ENCODE data around the gene RPL22.
"Not testable (repeated sequence)": the region's sequence is repeated elsewhere in the genome, so short reads cannot be mapped to it uniquely, and the experiment has no call there.

RPL22 gene

DNA sequence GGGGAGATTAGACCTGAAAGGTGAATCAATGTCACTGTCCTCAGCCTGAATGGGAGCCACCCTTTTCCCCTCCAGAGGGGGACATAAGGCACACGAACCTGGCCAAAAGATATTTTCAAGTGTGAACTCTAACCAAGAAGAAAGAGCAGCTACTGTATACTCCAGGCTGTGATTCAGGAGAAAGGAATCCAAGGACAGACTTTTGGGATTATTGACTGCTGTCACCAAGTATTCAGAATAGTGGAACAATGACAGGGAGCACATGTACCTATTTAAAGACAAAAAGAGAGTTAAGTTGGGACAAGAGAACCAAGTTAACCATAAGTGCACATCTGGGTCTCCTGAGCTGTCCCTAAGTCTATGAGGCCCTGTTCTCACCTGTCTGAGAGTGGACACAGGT is 34.0 kb upstream of the RPL22 start:
- DNase-seq = no peak

DNA sequence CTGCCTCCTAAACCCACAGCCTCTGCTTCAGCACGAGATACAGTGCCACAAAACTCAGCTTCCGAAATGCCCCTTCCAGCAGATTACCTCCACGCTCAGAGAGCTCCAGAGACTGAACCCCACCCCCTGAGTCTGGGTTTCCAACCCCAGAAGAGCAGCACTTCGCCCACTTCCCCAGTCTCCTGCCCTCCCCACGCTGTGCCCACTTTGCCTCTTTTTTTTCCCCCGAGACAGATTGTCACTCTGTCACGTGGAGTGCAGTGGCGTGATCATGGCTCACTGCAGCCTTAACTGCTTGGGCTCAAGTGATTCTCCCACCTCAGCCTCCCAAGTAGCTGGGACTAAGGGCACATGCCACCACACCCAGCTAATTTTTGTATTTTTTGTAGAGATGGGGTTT is 26.3 kb upstream of the RPL22 start:
- no peak for DNase-seq

DNA sequence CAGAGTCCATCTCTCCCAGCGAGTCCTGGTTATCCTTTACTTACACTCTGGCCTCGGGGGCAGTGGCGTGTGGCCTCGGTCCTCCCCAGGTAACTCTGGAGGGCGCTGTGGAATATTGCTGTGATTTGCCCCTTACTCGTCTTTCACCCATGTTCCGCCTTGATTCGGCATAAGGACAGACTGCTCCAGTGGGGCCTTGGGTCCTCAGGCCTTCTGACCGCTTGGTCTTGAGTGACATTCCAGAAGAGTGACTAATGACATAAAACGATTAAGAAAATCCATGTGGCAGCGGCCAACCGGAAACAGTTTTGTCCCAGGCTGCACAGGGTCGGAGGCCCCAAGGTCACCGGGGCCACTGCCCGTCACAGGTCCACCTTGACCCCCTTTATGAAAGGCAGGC is 25.3 kb upstream of the RPL22 start:
- DNase-seq = no peak

DNA sequence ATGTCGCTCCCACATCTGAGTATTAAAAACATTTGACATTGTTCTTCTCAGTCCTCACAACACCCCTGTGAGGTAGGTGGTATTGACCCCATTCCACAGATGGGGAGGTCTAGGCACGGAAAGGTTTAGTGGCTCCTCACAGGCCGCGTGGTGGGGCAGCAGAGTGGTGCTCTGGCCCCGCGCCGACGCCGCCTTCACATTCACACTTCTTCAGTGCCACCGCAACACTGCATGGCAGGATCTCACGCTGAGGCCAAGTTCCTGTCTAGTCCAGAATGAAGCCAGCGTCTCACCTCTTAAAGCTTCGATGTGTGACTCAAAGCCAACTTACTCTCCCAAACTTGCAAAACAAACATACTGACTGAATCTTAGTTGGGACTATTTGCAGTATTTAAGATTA is 24.2 kb upstream of the RPL22 start:
- no peak for DNase-seq

DNA sequence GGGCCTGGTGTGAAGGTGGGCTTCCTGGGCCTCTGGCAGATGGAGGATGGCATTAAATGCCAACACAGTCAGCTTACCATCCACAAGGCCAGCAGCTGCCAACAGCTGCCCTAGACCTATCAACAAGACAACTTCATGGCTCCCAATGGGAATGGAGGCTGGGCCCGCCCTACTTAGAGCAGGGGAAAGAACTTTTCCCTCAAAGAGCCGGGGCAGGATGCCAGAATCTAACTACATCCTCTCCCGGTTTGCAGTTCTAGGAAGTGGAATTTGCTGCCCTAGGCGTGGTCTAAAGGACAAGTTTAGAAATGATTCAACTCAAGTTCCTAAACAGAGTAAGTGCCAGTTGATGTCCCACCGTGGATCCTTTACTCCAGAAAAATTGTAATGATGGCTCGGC is 23.2 kb upstream of the RPL22 start:
- DNase-seq = no peak

DNA sequence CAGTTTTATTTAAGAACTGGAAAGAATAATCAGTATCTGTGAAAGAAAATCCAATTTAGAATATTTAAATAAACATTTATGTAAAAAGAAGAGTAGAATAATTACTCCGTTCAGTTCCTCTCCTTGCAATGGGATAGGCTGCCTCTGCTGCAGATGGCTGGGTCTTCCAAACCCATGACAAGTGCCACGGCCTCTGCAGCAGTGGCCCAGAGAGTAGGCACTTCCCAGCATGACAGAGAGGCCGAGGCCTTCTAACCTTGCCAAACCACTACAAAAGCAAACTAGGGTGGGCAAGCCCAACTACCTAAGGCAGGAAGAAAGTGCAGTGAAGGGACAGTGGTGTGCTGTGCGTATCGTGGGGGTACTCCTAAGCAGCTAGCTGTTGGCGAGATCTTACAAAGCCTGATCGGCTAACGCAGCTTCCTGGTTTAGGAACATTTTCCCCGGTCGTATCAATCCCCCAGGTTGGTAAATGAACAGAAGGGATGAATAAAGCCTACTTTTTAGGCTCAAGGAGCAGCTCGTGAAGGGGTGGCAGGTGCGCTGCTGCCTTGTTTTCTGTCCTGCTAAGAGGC is 21.9 kb upstream of the RPL22 start:
- no peak for DNase-seq

DNA sequence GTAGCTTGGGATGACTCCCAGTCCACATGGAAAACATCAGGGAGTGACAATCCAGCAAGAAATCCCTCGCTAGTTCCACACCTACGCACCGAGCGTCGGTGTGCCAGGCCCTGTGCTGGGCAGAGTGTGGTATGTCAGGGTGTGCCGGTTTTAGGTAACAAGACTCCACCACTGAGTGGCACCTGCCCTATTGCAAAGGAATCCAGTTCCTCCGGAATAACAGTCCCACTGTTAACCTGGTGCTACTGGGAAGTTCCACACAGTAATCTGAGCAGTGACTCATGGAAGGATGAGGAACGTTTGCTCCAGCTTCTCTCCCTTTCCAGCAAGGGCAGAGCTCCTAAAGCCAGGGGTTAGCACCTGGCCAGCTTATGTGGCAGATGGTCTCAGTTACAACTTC is 20.8 kb upstream of the RPL22 start:
- DNase-seq = no peak

DNA sequence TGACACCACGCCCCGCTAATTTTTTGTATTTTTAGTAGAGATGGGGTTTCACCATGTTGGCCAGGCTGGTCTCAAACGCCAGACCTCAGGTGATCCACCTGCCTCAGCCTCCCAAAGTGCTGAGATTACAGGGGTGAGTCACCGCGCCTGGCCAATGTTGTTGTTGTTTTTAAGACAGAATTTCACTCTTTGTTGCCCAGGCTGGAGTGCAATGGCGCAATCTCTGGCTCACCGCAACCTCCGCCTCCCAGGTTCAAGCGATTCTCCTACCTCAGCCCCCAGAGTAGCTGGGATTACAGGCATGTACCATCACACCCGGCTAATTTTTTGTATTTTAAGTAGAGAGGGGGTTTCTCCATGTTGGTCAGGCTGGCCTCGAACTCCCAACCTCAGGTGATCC is 20.2 kb upstream of the RPL22 start:
- DNase-seq = not testable (repeated sequence)

DNA sequence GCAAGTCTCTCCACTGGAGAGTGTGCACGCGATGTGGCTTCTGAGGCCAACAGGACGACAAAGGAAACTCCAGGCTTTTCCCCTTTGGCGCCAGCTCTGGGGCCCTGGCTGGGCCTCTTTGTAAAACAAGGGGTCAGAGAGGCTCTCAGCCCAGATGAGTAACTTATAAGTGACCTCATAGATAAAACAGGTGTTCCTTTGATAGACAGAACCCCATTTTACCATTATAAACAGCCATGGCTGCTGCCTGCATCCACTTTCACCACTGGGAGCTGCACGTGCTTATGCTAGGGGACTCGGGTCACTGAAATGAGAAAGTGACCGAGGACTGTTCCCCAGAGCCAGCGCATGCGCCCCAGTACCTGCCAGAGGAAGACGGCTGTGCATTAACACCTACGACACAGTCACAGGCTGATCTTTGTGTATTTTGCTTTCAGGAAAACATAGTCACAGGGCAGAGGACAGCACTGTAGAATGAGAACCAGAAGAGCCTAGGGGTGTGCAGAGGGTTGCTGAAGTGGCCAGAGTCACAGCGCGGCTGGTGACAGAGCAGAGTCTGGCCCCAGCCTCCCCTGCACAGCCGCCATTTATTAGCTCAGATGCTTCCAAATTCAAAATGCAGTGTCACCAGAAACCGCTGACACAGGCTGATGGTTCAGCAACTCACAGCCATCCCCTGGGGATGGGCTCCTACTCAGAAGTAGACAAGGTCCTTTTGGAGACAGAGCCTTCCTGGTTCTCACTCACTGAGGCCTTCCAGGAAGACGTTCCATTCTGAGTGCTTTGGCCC is 19.2 kb upstream of the RPL22 start:
- no peak for DNase-seq

DNA sequence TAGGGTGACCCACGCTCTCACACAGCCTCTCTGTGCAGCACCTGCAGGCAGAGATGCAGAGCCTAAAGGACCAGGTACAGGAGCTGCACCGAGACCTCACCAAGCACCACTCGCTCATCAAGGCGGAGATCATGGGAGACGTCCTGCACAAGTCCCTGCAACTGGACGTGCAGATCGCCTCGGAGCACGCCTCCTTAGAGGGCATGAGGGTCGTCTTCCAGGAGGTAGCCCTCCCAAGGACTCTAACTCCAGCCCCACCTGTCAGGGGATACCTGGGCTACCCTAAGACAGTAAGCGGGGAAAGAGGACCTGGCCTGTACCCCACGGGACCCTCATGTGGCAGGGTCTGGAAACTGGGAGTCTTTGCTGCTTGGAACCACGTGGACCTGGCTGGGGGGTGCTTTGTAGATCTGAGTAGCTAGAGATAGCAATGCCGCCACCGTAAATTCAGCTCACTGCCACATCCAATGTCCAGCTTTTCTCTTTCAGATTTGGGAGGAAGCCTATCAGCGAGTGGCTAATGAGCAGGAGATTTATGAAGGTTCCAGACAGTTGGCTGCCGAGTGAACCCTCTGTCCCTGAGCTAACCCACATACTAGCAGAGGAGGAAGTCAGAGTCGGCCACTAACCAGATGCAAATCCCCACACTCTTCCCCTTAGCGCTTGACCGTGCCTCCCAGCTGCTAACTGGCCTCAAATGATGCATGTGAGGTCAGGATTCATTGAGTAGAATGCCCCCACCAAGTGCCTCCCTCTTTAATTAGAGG is 13.0 kb upstream of the RPL22 start:
- DNase-seq = no peak

DNA sequence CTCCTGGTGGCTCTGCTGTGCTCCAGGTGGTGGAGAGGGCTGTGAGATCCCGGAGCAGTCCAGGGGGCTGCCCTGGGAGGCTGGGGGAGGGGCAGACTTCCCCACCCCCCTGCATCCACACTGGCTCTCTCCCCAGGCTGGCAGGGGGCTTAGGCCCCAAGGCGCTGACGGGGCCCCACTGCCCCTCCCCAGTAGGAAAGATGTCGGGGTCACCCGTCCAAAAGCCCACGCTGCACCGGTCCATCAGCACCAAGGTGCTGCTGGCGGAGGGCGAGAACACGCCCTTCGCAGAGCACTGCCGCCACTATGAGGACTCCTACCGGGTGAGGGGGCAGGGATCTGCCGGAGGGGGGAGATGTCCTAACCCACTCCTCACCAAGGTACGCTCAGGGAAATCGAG is 12.3 kb upstream of the RPL22 start:
- no peak for DNase-seq

DNA sequence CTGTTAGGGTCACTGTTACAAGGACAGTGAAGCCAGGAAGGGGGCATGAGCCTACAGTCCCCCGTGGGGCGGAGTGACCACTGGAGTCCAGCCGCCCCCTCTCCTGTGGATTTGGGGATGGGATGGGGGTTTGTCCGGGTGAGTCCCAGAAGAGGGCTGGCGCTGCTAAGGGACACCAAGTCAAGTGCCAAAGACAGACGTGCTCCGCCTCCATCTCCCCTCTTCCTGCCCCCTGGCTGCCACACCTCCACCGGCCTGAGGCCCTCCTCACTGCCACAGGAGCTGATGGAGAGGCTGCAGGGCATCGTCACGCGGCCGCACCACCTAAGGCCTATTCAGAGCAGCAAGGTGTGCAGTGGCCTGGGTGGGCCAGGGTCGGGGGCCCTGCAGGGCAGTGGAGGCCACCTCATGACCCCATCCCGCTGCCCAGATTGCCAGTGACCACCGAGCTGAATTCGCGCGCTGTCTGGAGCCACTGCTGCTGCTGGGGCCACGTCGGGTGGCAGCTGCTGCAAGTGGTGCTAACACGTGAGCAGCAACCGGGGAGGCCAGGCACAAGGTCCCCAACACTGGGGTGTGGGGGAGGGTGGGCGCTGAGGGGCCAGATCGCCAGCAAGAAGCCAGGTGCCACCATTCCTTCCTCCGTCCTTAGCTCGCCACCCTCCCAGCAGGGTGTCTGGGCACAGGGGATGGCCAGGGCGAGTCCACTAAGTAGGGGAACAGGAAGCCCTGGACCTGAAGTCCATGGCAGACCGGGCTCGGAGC is 11.4 kb upstream of the RPL22 start:
- no peak for DNase-seq

DNA sequence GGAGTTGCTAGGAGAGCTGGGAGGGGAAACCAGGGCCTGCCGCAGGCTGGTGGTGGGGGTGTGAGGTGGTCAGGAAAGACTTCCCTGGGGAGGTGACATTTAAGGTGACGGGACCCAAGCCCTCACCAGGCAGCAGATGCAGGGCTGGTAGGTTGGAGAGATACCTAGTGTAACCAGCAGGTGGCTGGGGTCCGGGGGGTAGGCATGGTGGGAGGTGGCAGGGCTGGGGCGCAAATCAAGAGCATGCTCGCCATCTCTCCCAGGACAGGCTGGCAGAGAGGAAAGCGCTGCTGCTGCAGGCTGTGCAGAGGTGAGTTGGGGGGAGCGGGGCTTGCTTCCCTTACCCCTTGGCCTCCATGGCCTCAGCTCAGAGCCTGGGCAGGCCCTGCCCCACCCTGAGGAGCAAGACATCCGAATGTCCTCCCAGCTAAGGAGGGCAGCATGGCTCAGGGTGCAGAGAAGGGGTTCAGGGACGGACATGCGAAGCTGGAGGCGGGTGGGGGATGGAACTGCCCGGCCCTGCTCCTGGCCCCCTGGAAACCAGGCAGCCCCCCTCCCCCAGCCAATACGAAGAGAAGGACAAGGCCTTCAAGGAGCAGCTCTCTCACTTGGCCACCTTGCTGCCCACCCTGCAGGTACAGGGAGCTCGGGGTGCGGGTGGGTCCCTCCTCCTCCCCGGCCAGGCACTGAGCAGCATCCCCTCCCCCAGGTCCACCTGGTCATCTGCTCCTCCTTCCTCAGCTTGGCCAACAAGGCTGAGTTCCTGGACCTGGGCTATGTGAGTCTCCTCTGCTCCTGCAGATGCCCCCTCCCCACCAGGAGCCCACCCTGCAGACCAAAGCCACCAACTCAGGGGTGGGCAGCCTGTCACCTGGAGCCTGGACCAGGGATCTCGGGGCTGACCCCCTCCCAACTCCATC is 10.5 kb upstream of the RPL22 start:
- no peak for DNase-seq

DNA sequence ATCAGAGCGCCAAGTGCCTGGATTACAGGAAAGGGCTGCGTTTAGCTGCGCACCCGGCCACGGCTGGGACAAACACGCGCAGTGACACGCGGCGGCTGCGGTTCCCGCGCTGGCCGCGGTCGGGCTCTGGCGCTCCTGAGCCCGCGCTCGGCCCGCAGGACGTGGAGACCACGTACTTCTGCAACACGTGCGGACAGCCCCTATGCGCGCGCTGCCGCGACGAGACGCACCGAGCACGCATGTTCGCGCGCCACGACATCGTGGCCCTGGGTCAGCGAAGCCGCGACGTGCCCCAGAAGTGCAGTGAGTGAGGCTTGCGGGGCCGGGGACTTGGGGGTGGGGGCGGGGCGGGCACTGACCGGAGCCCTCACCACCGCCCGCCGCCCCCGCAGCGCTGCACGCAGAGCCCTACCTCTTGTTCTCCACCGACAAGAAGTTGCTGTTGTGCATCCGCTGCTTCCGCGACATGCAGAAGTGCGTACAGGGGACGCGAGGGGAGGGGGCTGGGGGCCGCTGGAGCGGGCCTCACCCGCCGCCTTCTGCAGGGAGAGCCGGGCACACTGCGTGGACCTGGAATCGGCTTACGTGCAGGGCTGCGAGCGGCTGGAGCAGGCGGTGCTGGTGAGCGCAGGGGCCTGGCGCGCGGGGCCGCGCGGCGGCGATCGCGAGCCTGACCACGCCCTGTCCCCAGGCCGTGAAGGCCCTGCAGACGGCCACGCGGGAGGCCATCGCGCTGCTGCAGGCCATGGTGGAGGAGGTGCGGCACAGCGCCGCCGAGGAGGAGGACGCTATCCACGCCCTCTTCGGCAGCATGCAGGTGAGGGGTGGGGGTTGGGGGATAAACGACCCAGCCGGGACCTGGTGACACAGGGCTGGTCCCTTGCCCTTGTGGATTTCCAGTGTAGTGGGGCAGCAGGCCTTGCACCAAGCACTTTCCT is 9.6 kb upstream of the RPL22 start:
- DNase-seq = no peak

DNA sequence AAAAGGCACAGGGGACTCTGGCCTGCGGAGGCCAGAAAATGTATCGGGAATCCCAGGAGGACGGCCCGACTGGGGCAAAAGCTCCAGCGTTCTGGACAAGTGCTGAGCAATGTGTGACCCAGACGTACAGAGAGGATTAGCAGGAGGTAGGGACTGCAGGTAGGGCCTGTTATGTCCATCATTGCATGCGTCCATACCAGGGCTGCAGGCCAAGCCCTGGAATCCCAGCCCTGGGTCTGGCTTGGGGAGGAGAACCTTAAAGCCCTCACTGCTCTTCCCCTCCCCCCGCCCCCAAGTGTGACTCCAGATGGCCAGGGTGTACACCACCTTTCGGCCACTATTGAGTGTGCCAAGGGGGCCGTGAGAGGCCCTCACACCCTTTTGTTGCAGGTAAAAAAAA is 8.5 kb upstream of the RPL22 start:
- DNase-seq = no peak

DNA sequence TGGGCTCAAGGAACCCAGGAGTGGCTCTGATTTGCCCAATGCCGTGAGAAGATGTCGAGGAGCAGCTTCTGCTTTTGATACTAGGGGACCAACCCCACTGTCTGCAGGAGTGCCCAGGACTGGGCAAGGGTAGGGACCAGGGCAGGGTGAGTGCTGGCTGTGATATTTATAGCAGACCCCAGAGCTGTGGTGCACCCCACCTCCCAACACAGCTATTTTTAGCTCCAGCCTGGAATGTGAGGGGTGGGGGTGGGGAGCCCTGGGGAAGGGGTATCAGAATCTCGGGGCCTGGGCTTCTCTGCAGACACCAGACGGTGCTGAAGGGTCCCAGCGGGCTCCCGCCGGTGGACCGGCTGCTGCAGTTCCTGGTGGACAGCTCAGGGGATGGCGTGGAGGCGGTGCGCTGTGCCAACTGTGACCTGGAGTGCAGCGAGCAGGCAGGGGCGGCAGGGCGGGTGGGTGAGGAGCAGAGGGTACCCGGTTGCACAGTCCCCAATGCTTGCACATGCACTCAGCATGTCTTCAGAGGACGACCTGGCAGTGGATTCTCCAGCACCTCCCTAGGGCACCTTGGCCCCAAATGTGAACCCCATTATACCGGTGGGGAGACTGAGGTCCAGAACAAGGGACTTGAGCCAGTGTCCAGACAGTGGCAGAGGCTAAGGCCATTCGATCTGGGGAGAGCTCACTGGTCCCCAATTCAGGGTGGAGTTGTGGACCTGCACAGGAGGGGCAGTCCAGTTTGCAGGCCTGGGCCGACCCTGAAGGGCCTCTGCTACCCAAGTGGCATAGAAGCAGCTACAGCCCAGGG is 7.9 kb upstream of the RPL22 start:
- no peak for DNase-seq

DNA sequence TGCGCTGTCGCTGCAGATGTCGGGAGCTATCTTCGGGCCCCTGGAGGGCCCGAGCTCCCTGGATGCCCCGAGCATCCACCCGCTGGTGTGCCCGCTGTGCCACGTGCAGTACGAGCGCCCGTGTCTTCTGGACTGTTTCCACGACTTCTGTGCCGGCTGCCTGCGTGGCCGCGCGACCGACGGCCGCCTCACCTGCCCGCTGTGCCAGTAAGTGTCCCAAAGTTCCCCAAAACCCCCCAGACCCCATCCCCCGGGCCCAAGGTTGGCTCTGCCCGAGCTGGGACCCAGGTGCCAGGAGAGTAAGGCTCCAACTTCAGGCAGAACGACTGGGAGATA is 7.1 kb upstream of the RPL22 start:
- DNase-seq = no peak

DNA sequence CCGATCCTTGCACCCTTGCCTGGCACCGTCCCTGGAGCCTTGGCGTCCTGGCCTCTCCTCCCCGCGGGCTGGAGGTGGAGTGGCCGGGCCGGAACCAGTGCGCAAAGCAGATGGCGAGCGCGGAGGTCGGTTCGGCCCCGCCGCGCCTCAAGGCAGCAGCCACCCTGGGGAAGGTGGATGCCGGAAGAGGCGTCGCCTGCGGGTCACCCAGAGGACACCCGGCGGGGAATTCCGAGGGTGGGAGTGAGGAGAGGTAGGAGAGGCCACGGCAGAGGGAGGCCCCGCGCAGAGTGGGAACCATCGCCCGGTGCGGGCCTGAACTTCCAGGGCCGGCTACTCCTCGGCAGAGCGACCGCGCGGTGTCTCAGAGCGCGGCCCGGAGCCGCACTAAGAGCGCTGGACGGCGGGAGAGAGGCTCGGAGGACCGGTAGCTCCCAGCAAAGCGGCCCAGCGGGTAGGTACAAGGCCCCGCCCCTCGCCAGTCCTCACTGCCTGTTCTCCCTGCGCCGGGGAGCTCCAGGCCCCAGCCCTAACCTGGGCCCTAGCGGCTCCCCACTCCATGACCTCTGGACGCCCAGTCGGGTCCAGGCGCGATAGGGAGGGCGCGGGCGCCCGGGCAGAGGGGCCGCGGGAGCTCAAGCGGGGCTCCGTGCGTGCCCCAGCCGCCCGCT is 6.6 kb upstream of the RPL22 start, which contains the start of gene RNF207:
TSS of gene RNF207 (plus strand) at position 271 of the 671 bp plus-strand sequence. CDS start 417 bp downstream, outside the sequence.
- DNase-seq = peak; percentile 13

DNA sequence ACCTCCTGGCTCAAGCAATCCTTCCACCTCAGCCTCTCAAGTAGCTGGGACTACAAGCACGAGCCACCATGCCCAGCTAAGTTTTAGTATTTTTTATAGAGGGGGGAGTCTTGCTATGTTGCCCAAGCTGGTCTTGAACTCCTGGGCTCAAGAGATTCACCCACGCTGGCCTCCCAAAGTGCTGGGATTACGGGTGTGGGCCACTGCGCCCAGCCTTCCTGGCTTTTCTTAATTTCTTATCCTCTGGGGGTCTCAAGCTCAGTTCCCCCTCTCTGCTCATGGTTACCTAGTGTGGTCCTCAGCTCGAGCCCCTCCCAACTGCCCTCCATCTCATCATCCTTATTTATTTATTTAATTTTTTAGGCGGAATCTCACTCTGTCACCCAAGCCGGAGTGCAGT is 2.9 kb upstream of the RPL22 start:
- no peak for DNase-seq
